Glomerular endothelial cell (primary cell): ENCODE measurements around the gene PIP5K1B. TPM values are rescaled to one million over a fixed set of nuclear protein-coding genes. Genes with fewer than 3 reads are reported as not detected.
"Not testable (repeated sequence)": the region's sequence is repeated elsewhere in the genome, so short reads cannot be mapped to it uniquely, and the experiment has no call there.

Experiments used
- DNase-seq: peaks from one replicate; pipeline ENCODE4 v3.0.0-alpha.2; 2011; ENCODE audit warnings: low read depth, low spot score; ENCODE audit errors: extremely low read depth
- total RNA-seq: library from RNA; depleted of rRNA; stranded (reverse); fragments of >200 nt; gene quantifications from 2 replicates; pipeline ENCODE4 v1.2.3, GENCODE V29; 2015

PIP5K1B gene
- total RNA-seq: 0.23 and 0.29 TPM in 2 replicates

GRCh38 chr9:68704814-68705530 lies at the start of gene PIP5K1B:
Gene PIP5K1B (plus strand): TSS chr9:68705240. CDS start chr9:68822615, 117,375 bp downstream.
- DNase-seq: no peak

- no peak for DNase-seq
Measured at GRCh38 chr9:68664036-68664435, 41.0 kb upstream of the PIP5K1B start.

GRCh38 chr9:68668127-68668526 lies 36.9 kb upstream of the PIP5K1B start:
- DNase-seq: no peak

GRCh38 chr9:68669218-68669617 lies 35.8 kb upstream of the PIP5K1B start:
- DNase-seq: no peak

GRCh38 chr9:68672215-68672614 lies 32.8 kb upstream of the PIP5K1B start:
- no peak for DNase-seq

GRCh38 chr9:68672625-68673024 lies 32.4 kb upstream of the PIP5K1B start:
- no peak for DNase-seq

GRCh38 chr9:68678430-68678829 lies 26.6 kb upstream of the PIP5K1B start:
- DNase-seq: no peak

- no peak for DNase-seq
Measured at GRCh38 chr9:68683433-68683832, 21.6 kb upstream of the PIP5K1B start.

- DNase-seq: no peak
Measured at GRCh38 chr9:68685213-68685612, 19.8 kb upstream of the PIP5K1B start.

- no peak for DNase-seq
Measured at GRCh38 chr9:68685770-68686169, 19.3 kb upstream of the PIP5K1B start.

- no peak for DNase-seq
Measured at GRCh38 chr9:68690088-68690487, 15.0 kb upstream of the PIP5K1B start.

- DNase-seq: no peak
Measured at GRCh38 chr9:68692519-68692918, 12.5 kb upstream of the PIP5K1B start.

- no peak for DNase-seq
Measured at GRCh38 chr9:68694125-68694524, 10.9 kb upstream of the PIP5K1B start.

- DNase-seq: no peak
Measured at GRCh38 chr9:68697851-68698250, 7.2 kb upstream of the PIP5K1B start.

GRCh38 chr9:68698943-68699509 lies 6.0 kb upstream of the PIP5K1B start:
- no peak for DNase-seq

GRCh38 chr9:68699625-68700024 lies 5.4 kb upstream of the PIP5K1B start:
- DNase-seq: not testable (repeated sequence)

GRCh38 chr9:68702493-68702892 lies 2.5 kb upstream of the PIP5K1B start:
- DNase-seq: no peak

- no peak for DNase-seq
Measured at GRCh38 chr9:68703672-68704071, 1.4 kb upstream of the PIP5K1B start.

GRCh38 chr9:68704498-68704813 lies 584 bp upstream of the PIP5K1B start:
- DNase-seq: no peak

- DNase-seq: no peak
Measured at GRCh38 chr9:68705531-68706362, 707 bp downstream of the PIP5K1B start.

- DNase-seq: no peak
Measured at GRCh38 chr9:68706363-68707201, 1.5 kb downstream of the PIP5K1B start.
